GM13977 (cell line): ENCODE measurements around the gene MUC2.

ENCODE experiments used
- DNase-seq: peaks from one replicate; pipeline ENCODE4 v3.0.0; 2012; ENCODE audit warnings: low spot score
- in situ Hi-C: fragments of 300-500 bp; cut with MboI; formaldehyde crosslinking; loops from one replicate; pipeline ENCODE4 v1.12.0; 2022; ENCODE audit warnings: low sequenced_read_pairs, low pct_unique_long_range_greater_than_20kb, mixed read lengths, inconsistent platforms; ENCODE audit not compliant: unreplicated experiment
- TF ChIP-seq, protein P1 (sequence below): IDR thresholded peaks from 2 replicates; pipeline ENCODE4 v1.5.1; 2012; ENCODE audit warnings: mild to moderate bottlenecking, control low read depth; ENCODE audit not compliant: insufficient read depth; ENCODE audit errors: extremely low read depth, missing control alignments

MUC2 gene

GRCh38 chr11:1108246-1108900, 33.7 kb downstream of the MUC2 start:
- TF ChIP-seq, protein P1, sequence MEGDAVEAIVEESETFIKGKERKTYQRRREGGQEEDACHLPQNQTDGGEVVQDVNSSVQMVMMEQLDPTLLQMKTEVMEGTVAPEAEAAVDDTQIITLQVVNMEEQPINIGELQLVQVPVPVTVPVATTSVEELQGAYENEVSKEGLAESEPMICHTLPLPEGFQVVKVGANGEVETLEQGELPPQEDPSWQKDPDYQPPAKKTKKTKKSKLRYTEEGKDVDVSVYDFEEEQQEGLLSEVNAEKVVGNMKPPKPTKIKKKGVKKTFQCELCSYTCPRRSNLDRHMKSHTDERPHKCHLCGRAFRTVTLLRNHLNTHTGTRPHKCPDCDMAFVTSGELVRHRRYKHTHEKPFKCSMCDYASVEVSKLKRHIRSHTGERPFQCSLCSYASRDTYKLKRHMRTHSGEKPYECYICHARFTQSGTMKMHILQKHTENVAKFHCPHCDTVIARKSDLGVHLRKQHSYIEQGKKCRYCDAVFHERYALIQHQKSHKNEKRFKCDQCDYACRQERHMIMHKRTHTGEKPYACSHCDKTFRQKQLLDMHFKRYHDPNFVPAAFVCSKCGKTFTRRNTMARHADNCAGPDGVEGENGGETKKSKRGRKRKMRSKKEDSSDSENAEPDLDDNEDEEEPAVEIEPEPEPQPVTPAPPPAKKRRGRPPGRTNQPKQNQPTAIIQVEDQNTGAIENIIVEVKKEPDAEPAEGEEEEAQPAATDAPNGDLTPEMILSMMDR = no peak
- no peak for DNase-seq
- in situ Hi-C loops = no loop called here

DNA sequence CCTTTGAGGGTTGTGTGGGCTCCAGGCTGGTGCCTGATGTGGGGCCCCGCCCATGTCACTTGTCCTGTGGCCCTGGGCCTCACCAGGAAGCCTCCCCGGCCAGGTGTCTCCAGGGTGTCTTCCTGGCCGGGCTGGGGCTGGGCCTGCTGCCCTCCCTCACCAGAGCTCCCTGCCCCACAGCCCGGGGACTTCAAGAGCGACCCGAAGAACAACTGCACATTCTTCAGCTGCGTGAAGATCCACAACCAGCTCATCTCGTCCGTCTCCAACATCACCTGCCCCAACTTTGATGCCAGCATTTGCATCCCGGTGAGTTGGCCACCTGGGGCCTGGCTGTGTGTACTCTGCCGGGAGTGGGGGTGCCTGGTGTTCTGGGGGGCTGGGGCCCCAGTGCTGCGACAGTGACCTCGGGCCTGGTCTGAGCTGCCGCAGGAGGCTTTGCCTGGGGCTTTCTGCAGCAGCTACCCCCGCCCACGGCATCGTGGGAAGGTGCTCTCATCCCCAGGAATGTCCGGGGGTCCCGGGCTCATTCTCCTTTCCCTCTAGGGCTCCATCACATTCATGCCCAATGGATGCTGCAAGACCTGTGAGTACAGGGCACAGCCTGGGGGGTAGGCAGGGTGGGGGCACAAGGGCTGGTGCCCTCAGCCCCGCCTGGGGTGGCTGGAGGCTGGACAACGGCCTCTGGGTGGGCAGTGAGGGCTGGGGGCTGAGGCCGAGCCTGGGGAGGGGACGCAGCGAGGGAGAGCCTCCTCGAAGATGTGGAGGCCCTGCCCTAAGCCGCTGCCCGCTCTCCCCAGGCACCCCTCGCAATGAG, 34.6 kb downstream of the MUC2 start:
- in situ Hi-C loops = no loop called here
- DNase-seq = no peak
- TF ChIP-seq, protein P1 = no peak

DNA sequence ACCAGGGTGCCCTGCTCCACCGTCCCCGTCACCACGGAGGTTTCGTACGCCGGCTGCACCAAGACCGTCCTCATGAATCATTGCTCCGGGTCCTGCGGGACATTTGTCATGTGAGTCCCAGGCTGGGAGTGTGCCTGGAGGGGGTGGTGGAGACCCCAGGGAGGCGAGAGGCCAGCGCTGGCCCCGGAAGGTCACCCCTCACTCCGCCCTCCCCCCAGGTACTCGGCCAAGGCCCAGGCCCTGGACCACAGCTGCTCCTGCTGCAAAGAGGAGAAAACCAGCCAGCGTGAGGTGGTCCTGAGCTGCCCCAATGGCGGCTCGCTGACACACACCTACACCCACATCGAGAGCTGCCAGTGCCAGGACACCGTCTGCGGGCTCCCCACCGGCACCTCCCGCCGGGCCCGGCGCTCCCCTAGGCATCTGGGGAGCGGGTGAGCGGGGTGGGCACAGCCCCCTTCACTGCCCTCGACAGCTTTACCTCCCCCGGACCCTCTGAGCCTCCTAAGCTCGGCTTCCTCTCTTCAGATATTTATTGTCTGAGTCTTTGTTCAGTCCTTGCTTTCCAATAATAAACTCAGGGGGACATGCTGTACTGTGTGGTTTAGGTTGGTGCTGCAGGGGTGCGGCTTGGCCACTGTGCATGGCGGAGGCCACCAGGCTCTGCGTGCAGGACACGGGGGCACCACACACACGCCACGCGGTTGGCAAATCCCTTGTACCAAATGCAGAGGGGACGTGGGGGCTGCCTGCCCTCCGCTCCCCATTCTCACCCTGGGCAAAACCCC, 35.4 kb downstream of the MUC2 start:
- TF ChIP-seq, protein P1 = no peak
- in situ Hi-C loops = no loop called here
- no peak for DNase-seq

- in situ Hi-C loops = no loop called here
- TF ChIP-seq, protein P1 = no peak
- no peak for DNase-seq
These were observed 37.0 kb downstream of the MUC2 start for GRCh38 chr11:1111545-1112212.

- TF ChIP-seq, protein P1 = no peak
- DNase-seq = no peak
- in situ Hi-C loops = no loop called here
These were observed 37.9 kb downstream of the MUC2 start for GRCh38 chr11:1112351-1113191.
